NCI-H524 treated with DMSO at 0.1 percent for 48 hours (cell line): ENCODE results near the gene JPT1.

ENCODE experiments used
- DNase-seq: peaks from one replicate; lab custom pipeline; 2025; lab: John Stamatoyannopoulos, UW

The JPT1 gene

GRCh38 chr17:75103601-75104554 lies 50.4 kb downstream of the JPT1 start:
- no peak for DNase-seq

- DNase-seq, result no peak
These were observed 51.9 kb downstream of the JPT1 start for GRCh38 chr17:75102385-75102821.

DNA sequence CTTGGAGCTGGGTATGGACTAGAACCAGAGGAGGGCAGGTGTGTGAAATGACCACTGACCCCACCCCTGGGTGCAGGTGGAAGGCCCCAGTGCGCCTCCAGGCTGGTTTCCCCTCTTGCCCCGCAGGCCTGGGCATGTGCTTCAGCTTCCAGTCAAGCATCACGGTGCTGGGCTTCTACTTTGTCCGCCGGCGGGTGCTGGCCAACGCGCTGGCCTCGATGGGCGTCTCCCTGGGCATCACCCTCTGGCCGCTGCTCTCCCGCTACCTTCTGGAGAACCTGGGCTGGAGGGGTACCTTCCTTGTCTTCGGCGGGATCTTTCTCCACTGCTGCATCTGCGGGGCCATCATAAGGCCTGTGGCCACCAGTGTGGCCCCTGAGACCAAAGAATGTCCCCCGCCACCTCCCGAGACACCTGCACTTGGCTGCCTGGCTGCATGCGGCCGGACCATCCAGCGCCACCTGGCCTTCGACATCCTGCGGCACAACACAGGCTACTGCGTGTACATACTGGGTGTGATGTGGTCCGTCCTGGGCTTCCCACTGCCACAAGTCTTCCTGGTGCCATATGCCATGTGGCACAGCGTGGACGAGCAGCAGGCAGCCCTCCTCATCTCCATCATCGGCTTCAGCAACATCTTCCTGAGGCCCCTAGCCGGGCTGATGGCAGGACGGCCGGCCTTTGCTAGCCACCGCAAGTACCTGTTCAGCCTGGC lies 54.3 kb downstream of the JPT1 start:
- no peak for DNase-seq

DNA sequence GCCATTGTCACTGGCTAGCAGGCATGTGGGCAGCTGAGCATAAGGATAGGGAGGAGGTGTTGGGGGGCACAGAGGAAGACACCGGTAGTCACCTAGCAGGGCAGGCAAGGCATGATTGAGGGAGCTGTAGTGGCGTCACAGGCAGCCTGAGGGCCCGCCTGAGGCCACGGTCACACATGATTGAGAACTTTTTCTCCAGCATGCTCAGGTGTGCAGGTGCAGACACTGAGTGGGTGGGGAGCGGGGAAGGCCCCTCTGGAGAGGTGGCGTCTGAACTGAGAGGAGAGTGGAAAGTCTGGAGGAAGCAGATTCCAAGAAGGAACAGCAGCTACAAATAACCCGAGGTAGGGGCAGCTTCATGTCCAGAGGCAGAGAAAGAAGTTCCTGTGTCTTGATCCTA lies 55.5 kb downstream of the JPT1 start:
- DNase-seq, result no peak

DNA sequence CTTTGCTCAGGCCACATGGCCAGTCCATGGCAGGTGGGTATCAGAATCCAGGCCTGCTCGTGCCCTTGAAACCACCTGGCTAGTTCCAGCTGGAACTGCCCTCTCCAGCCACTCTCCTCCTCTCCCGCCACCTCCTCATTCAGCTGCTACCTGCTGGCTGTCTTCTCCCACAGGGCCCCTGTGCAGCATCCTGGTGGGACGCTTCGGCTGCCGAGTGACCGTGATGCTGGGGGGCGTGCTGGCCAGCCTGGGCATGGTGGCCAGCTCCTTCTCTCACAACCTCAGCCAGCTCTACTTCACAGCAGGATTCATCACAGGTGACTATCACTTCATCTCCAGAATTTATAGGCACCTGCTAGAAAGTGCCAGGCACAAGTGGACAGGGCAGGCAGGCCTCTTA lies 56.4 kb downstream of the JPT1 start:
- DNase-seq, result no peak

- DNase-seq, result no peak
These were observed 58.2 kb downstream of the JPT1 start for GRCh38 chr17:75096082-75096625.

DNA sequence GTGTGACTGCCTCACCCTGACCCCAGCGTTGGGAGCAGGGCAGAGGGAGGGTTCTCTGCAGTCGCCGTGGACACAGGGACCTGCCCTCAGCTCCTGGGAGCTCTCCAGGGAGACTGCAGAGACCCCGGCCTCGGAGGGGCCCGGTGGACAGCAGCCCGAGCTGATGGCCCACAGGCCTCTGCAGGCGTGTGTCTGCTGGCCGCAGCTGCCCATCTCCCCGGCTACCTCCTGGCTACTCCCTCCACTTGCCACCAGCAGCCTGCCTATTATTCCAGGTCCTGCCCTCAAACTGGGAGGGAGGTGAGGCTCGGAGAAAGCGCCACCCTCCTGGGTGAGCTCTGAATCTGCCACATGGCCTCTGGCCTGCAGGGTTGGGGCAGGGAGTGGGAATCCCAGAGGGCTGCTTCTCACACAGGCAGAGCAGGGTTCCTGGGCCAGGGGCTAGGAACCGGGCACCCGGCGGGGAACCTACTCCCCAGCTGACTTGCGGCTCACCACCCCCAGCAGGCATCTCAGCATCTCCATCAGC lies 59.4 kb downstream of the JPT1 start:
- no peak for DNase-seq

DNA sequence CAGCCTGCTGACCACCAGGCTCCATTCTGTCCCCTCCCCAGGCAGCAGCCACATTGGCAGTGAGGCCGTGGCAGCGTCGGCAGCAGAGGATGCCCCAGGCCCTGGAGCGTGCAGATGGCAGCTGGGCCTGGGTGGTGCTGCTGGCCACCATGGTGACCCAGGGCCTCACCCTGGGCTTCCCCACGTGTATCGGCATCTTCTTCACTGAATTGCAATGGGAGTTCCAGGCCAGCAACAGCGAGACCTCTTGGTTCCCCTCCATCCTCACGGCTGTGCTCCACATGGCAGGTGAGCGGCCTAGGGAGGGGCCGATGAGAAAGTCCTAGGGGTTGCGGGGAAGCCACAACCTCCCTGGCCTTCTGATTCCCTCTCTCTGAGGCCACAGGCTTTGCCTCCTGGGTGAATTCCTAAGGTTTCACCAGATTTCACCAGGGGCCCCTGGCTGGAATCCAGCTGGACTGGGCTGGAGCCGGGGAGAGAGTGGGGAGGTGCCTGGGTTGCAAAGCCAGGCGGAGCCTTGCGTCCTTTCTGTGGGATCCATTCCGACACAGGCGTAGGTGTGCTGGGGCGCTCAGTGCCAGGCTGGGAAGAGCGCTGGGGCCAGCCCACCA lies 60.7 kb downstream of the JPT1 start:
- DNase-seq, result no peak

- DNase-seq, result no peak
These were observed 62.4 kb downstream of the JPT1 start for GRCh38 chr17:75091855-75092327.

- DNase-seq, result no peak
These were observed 63.1 kb downstream of the JPT1 start for GRCh38 chr17:75090871-75091854.

DNA sequence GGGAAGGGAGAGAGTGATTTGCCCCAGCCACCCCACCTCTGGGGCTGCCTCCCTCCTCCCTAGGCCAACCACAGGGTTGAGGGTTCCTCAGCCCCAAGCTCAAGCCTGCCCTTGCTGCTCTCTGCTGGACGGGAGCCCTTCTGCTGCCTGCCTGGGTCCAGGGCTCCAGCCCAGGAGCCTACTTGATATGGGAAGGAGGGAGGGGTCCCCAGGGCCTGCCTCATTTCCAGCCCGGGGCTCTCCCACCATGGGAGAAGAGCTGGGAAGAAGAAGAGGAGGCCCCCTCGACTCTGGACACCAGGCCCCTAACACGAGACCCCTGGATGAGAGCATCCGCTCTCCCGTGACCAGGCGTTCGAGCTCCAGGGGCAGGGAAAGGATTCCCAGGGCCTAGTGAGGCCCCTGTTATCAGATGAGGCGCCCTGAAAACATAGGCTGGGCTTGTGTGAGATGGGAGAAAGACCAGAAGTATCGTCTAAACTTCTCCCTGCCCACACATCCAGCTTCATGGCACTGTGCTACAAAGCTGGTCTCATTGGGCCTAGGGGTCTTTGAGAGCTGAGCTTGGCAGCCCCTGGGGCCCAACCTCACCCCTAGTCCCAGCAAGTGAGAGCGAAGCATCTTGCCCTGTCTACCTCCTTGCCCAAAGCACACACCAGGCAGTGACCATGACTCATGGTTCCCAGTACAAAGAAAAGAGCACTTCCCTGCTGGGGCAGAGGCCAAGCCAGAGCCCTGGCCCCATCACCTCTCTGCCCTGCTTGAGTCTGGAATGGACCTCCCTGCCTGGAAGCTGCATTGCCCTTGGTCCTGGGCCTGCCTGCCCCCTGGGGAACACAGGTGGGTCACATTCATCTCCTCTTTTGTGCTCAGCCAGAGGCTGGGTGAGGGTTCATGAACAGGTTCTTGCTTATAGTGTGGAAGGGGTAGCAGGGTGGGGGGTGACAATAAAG lies 65.6 kb downstream of the JPT1 start:
- no peak for DNase-seq

DNA sequence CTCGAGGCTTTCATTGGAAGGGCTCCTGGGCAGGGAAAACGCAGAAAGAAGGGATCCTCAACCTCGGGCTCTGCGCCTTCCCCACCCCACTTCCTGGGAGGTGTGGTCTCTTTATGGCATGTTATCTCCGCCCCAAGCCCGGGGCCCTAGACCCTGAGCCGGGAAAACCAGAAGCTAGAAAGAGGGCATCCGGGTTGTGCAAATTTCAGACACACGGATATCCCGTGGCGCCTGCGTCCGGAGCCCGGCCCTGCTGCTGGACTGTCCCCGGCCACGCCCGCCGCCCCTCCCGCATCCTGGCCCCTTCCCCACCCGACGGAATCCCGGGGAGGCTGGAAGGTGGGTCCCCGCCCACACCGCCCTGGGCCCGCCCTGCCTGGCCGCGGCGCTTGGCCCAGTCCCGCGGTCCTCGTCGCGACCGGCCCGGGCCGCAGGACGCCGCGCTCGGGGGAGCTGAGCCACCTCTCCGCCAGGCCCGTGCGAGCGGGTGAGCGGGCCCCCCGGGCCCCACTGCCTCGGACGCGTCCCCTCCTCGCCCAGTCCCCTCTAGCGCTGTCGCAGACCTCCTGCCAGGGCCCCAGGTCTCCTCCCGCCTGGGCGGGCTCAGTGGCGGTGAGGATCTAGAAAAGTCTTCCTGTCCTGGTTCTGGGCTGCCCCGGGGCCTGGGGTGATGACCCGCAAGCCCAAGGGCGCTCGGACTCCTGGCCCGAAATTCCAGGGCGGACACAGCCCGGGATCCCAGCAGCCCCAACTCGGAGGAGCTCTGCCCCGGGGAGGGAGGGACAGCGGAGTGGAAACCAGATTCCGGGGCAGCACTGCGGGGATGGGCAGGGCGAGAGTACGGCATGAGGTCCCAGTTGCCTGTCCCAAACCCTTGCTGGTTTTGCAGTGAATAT lies 66.5 kb downstream of the JPT1 start, which contains the start of gene SLC16A5:
SLC16A5 (plus strand) TSS at position 397 of the 896 bp plus-strand sequence. CDS start 5,683 bp downstream, outside the sequence.
- no peak for DNase-seq

DNA sequence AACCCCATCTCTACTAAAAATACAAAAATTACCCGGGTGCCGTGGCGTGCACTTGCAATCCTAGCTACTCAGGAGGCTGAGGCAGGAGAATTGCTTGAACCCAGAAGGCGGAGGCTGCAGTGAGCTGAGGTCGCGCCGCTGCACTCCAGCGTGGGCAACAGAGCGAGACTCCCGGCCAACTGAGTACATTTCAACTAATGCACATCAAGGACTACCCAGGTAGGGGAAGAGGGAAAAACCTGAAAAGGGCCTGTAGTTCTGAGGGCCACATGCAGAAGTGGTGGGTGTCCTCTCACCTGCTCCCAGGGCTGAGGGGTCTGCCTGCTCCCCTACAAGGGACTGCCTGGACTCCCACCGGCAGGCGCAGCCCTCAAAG lies 67.1 kb downstream of the JPT1 start:
- DNase-seq, result no peak

DNA sequence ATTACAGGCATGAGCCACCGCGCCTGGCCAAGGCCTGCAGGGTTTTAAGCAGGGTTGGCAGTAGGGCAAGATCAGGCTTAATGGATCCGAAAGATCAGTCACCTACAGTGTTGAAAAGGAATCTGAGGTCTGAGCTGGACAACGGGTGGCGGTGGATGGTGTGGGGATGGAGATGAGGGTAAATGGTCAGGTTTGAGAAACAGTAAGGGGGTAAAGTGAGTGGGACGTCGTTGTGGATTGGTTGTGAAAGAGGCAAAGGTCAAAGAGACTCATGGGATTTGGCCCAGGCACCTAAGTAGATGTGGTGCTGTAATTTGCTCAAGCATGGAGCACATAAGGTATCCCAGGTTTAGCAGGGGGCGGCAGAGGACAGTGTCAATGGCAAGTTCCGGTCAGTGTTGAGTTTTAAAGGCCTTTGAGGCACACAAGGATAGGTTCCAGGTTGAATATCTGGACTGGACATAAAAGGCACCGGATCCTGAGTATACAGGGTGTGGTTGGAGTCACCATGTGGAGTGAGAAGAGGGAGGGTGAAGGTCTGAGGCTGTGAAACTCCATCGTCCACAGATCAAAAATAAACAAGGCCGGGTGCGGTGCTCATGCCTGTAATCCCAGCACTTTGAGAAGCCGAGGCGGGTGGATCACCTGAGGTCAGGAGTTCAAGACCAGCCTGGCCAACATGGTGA lies 67.7 kb downstream of the JPT1 start:
- DNase-seq, result no peak
